ENCODE data around the gene PSMD7.
"Not testable (repeated sequence)": the region's sequence is repeated elsewhere in the genome, so short reads cannot be mapped to it uniquely, and the experiment has no call there.

DNA sequence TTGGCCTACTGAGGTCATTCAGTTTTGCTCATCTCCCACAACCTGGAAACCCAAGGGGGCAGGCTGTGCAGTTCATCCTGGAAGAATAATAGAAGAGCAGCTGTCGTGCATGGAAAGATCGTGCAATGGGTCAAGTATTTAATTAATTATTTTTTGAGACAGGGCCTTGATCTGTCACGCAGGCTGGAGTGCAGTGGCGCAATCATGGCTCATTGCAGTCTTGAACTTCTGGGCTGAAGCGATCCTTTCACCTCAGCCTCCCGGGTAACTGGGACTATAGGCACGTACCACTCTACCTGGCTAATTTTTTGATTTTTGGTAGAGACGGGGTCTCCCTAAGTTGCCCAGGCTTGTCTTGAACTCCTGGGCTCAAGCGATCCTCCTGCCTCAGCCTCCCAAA is 31.7 kb downstream of the PSMD7 start:
- TF ChIP-seq, protein P1, sequence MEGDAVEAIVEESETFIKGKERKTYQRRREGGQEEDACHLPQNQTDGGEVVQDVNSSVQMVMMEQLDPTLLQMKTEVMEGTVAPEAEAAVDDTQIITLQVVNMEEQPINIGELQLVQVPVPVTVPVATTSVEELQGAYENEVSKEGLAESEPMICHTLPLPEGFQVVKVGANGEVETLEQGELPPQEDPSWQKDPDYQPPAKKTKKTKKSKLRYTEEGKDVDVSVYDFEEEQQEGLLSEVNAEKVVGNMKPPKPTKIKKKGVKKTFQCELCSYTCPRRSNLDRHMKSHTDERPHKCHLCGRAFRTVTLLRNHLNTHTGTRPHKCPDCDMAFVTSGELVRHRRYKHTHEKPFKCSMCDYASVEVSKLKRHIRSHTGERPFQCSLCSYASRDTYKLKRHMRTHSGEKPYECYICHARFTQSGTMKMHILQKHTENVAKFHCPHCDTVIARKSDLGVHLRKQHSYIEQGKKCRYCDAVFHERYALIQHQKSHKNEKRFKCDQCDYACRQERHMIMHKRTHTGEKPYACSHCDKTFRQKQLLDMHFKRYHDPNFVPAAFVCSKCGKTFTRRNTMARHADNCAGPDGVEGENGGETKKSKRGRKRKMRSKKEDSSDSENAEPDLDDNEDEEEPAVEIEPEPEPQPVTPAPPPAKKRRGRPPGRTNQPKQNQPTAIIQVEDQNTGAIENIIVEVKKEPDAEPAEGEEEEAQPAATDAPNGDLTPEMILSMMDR (IDR thresholded peaks at IDR 0.05 in 2 of 3, conservative IDR thresholded peaks at IDR 0.05 in 1 of 3; ENCODE audit: control insufficient read depth in 2 of 3, extremely low read depth in 1 of 3, insufficient read depth in 1 of 3, low read depth in 3 of 3, low read length in 3 of 3) = not testable (repeated sequence)
- TF ChIP-seq ZNF384 (IDR thresholded peaks at IDR 0.05; ENCODE audit: borderline replicate concordance, low read depth, low read length); CBX3 (IDR thresholded peaks at IDR 0.05; ENCODE audit: borderline replicate concordance, low read depth); SREBF2 (IDR thresholded peaks at IDR 0.05; ENCODE audit: low read length); TARDBP (IDR thresholded peaks at IDR 0.05; ENCODE audit: borderline replicate concordance): not testable (repeated sequence)
